Subcutaneous adipose tissue (tissue), 4 donors: ENCODE results near the gene POLR2F. TPM values are rescaled to one million over a fixed set of nuclear protein-coding genes. Genes with fewer than 3 reads are reported as not detected.

Experiments used
- CTCF ChIP-seq: fragments of 450-650 bp; IDR thresholded peaks from one replicate; pipeline ENCODE4 v1.5.1; 2016; ENCODE audit warnings: low read depth, mild to moderate bottlenecking, control low read depth, antibody characterized with exemption, moderate library complexity
- total RNA-seq, 4 donors: library from RNA; depleted of rRNA; stranded (reverse); fragments of >200 nt; gene quantifications; one replicate each; pipeline ENCODE4 v1.1.0, GENCODE V29; 2016

POLR2F gene
- total RNA-seq, 4 donors from 2014 or later, result 49.3 to 93.9 (median 67.8) TPM

GRCh38 chr22:37982938-37983859 lies 29.7 kb downstream of the POLR2F start:
- no peak for TF ChIP-seq CTCF

- TF ChIP-seq CTCF, result no peak
Measured at GRCh38 chr22:37983860-37984791, 30.6 kb downstream of the POLR2F start, which contains the start of gene SOX10. Gene SOX10, minus strand, starts transcription at chr22:37984555. Its CDS starts 771 bp downstream, at chr22:37983784.

DNA sequence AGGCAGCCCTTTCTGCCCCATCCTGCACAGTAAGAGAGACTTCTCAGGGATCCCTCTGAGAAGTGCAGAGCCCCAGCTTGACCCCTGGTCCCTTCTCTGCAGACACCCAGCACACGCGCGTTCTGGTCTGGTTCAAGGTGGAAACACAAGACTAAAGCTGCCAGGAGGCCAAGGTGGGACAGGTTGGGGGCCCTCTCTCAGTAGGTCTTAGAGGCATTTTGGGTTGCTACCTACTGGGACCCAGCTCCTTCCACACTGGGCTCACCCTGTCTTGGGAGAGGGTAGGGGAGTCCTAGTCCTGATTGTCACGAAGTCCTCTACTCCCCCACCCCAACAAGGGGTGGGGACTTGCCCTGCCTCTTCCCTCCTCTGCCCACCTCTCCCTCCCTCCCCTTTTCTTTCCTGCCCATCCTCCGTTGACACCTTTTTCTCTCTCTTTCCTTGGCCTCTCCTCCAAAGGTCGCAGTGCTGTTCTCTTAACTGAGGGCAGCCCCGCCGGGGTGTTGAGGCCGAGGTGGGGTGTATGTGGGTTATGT lies 31.6 kb downstream of the POLR2F start:
- no peak for TF ChIP-seq CTCF

DNA sequence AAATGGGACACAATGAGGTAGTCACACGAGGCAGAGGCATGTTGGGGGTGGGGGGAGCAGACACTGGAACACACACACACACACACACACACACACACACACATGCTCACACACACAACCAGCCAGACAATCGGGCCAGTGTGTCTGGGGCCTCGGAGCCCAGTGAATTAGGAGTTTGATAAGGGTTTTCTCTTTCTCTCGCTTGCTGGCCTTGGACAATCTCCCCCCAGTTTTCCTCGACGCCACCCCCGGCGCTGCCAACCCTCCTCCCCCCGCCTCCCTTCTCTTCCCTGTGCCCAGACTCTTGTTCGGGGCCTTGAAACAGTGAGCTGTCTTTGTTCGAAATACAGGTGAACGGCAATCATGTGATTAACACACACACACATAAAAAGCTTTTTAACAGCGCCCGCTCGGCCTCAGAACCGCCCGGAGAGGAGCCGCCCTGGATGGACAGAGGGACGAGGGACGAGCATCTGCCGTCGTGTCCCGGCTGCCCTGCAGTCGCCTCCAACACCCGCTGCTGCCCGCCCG lies 32.3 kb downstream of the POLR2F start:
- TF ChIP-seq CTCF, result no peak

DNA sequence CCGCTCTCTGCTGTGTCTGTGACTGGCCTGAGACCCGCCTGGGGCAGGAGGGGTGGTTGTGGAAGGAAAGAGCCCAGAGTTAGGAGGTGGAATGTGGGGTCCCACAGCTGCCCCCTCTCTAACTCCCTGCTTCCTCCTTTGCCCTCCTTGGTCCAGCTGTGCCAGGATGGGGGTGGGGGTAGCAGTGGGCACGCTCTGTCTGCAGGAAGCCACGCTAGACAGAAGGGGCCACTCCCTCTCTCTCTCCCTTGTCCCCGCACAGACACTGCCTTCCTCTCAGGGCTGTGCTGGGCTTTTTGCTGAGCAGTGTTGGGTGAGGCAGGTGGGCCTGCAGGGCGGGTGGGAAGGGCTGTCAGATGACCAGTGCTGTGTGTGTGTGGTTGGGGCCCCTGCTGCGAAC lies 32.9 kb downstream of the POLR2F start:
- no peak for TF ChIP-seq CTCF

GRCh38 chr22:37989146-37990045 lies 35.9 kb downstream of the POLR2F start:
- TF ChIP-seq CTCF, result no peak
